T-helper 9 cell (primary cell): ENCODE results near the gene MAGI1.
"Not testable (repeated sequence)": the region's sequence is repeated elsewhere in the genome, so short reads cannot be mapped to it uniquely, and the experiment has no call there.

Experiments
- DNase-seq: peaks from one replicate; pipeline ENCODE4 v3.0.0-alpha.2; 2020
- total RNA-seq, 2 donors: gene quantifications; one replicate each; lab custom pipeline; 2026; lab: John Stamatoyannopoulos, UW

MAGI1 gene
- total RNA-seq, result 0.07 to 0.72 reads per million in 2 donors

- DNase-seq, result no peak
Measured at GRCh38 chr3:66038726-66039589, at the start of gene MAGI1. Gene MAGI1, minus strand, starts transcription at chr3:66038918. Its CDS starts 610 bp downstream, at chr3:66038308.

GRCh38 chr3:66083784-66084213, 45.1 kb upstream of the MAGI1 start:
- DNase-seq, result no peak

GRCh38 chr3:66083096-66083678, 44.5 kb upstream of the MAGI1 start:
- no peak for DNase-seq

GRCh38 chr3:66082679-66083078, 44.0 kb upstream of the MAGI1 start:
- DNase-seq, result no peak

GRCh38 chr3:66080167-66080566, 41.4 kb upstream of the MAGI1 start:
- no peak for DNase-seq

GRCh38 chr3:66077973-66078372, 39.3 kb upstream of the MAGI1 start:
- no peak for DNase-seq

GRCh38 chr3:66076861-66077470, 38.2 kb upstream of the MAGI1 start:
- no peak for DNase-seq

- DNase-seq, result no peak
Measured at GRCh38 chr3:66075281-66075680, 36.6 kb upstream of the MAGI1 start.

GRCh38 chr3:66073464-66074141, 34.9 kb upstream of the MAGI1 start:
- DNase-seq, result no peak

- no peak for DNase-seq
Measured at GRCh38 chr3:66068255-66068654, 29.5 kb upstream of the MAGI1 start.

- DNase-seq, result no peak
Measured at GRCh38 chr3:66066963-66067617, 28.4 kb upstream of the MAGI1 start.

- DNase-seq, result no peak
Measured at GRCh38 chr3:66055289-66055688, 16.6 kb upstream of the MAGI1 start.

GRCh38 chr3:66053550-66054094, 14.9 kb upstream of the MAGI1 start:
- no peak for DNase-seq

- no peak for DNase-seq
Measured at GRCh38 chr3:66052721-66053549, 14.2 kb upstream of the MAGI1 start.

GRCh38 chr3:66050821-66051220, 12.1 kb upstream of the MAGI1 start:
- no peak for DNase-seq

GRCh38 chr3:66048051-66048395, 9.3 kb upstream of the MAGI1 start:
- DNase-seq, result no peak

- no peak for DNase-seq
Measured at GRCh38 chr3:66047311-66048050, 8.8 kb upstream of the MAGI1 start.

GRCh38 chr3:66046321-66046720, 7.6 kb upstream of the MAGI1 start:
- DNase-seq, result not testable (repeated sequence)

GRCh38 chr3:66041828-66042227, 3.1 kb upstream of the MAGI1 start:
- no peak for DNase-seq

GRCh38 chr3:66041116-66041515, 2.4 kb upstream of the MAGI1 start:
- DNase-seq, result no peak

- DNase-seq, result no peak
Measured at GRCh38 chr3:66039590-66039887, 821 bp upstream of the MAGI1 start.
